Measurements from ENCODE around the gene MYLK4.

The MYLK4 gene

DNA sequence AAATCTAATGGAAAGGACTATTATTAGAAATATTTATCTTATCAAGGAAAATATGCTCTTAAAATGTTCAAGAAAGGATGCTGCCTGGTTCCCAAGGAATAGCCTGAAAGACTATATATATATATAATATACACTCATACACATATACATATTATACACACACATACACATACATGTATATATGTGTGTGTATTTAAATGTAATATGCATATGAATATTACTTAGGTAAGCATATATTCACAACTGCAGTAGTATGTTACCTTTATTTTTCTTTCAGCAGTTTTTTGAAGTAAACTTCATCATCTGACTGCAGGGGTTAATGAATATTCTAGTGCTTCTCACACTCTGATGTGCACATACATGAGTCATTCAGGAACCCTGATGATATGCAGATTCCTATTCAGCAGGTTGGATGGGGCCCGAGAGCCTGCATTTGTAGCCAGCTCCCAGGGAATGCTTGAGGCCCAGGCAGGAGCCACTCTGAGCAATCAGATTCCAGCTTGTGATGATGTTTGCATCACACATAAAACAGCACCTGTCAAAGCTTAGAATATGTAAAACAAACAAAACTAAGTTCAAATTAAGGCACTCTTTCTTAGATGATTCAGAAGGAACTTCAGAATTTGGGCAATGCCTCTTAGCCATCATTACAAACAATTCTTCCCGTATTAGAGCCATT lies 16.1 kb downstream of the MYLK4 start:
- no peak for TF ChIP-seq POLR2AphosphoS5 (IDR thresholded peaks at IDR 0.05; ENCODE audit: low read depth, low read length)
- TF ChIP-seq, protein P1, sequence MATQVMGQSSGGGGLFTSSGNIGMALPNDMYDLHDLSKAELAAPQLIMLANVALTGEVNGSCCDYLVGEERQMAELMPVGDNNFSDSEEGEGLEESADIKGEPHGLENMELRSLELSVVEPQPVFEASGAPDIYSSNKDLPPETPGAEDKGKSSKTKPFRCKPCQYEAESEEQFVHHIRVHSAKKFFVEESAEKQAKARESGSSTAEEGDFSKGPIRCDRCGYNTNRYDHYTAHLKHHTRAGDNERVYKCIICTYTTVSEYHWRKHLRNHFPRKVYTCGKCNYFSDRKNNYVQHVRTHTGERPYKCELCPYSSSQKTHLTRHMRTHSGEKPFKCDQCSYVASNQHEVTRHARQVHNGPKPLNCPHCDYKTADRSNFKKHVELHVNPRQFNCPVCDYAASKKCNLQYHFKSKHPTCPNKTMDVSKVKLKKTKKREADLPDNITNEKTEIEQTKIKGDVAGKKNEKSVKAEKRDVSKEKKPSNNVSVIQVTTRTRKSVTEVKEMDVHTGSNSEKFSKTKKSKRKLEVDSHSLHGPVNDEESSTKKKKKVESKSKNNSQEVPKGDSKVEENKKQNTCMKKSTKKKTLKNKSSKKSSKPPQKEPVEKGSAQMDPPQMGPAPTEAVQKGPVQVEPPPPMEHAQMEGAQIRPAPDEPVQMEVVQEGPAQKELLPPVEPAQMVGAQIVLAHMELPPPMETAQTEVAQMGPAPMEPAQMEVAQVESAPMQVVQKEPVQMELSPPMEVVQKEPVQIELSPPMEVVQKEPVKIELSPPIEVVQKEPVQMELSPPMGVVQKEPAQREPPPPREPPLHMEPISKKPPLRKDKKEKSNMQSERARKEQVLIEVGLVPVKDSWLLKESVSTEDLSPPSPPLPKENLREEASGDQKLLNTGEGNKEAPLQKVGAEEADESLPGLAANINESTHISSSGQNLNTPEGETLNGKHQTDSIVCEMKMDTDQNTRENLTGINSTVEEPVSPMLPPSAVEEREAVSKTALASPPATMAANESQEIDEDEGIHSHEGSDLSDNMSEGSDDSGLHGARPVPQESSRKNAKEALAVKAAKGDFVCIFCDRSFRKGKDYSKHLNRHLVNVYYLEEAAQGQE (IDR thresholded peaks at IDR 0.05; ENCODE audit: insufficient read depth in 1 of 2, low read depth in 2 of 2, low read length in 2 of 2): no peak
- no peak for TF ChIP-seq FOXP2 (optimal IDR thresholded peaks at IDR 0.05; ENCODE audit: borderline replicate concordance, extremely low read depth, extremely low read length, insufficient read depth)
- no peak for TF ChIP-seq SIN3A (IDR thresholded peaks at IDR 0.05; ENCODE audit: borderline replicate concordance, insufficient read depth, low read length)
- no peak for TF ChIP-seq TAF1 (IDR thresholded peaks at IDR 0.05; ENCODE audit: borderline replicate concordance, insufficient read depth, low read length)

DNA sequence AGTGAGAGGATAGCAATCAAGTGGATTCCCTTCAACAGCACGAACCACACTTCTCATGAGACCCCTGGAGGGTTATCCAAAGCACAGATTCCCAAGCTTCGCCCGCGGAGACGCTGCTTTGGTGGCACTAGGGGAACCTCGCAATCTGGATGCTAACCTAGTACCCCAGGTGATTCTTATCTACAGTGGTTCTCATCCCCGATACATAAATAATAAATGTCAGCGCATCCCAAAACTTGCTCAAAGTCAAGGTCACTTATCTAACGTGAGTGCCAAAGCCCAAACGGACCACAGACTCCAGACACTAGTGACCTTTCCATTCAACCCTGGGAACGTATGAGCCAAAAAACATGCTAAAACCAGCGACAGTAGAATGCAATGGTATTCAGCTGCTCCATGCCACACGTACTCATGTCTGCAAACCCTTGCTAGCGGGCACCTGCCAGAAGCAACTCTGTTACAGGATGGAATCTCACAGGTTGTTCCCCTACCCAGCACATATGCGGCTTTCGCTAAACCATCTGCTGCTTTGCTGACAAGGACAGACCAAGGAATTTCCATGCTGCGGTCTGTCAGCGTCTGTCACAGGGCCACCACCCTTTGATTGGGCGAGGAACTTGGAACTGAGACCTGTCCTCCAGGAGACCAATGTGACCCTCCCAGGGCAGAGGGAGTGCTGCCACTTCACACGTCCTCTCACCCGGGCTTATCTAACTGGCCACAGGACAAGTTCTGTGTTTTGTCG lies 16.8 kb downstream of the MYLK4 start:
- no peak for TF ChIP-seq TAF1 (IDR thresholded peaks at IDR 0.05; ENCODE audit: borderline replicate concordance, insufficient read depth, low read length)

DNA sequence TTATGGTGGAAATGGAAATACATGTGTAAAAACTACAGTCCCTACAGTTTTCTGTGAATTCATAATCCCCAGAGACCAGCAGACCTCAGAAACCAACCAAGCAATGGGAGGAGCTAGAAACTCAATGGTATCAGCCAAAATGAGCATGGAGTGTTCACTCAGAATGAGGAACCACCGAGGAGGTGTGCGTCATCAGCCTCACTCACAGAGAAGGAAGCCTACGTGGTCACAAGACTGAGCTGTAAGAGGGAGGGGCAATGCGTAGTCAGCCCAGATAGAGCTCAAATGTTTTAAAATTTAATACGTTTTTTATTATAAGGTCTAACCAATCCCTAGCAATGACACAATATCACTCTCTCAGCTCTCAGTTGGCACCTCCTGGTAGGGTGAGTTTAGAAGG lies 17.4 kb downstream of the MYLK4 start:
- TF ChIP-seq SIN3A (IDR thresholded peaks at IDR 0.05; ENCODE audit: borderline replicate concordance, insufficient read depth, low read length) (no peak), POLR2AphosphoS5 (IDR thresholded peaks at IDR 0.05; ENCODE audit: low read depth, low read length) (no peak), TAF1 (IDR thresholded peaks at IDR 0.05; ENCODE audit: borderline replicate concordance, insufficient read depth, low read length) (no peak), FOXP2 (optimal IDR thresholded peaks at IDR 0.05; ENCODE audit: borderline replicate concordance, extremely low read depth, extremely low read length, insufficient read depth) (no peak)
- TF ChIP-seq, protein P1 (IDR thresholded peaks at IDR 0.05; ENCODE audit: insufficient read depth in 1 of 2, low read depth in 2 of 2, low read length in 2 of 2): no peak

DNA sequence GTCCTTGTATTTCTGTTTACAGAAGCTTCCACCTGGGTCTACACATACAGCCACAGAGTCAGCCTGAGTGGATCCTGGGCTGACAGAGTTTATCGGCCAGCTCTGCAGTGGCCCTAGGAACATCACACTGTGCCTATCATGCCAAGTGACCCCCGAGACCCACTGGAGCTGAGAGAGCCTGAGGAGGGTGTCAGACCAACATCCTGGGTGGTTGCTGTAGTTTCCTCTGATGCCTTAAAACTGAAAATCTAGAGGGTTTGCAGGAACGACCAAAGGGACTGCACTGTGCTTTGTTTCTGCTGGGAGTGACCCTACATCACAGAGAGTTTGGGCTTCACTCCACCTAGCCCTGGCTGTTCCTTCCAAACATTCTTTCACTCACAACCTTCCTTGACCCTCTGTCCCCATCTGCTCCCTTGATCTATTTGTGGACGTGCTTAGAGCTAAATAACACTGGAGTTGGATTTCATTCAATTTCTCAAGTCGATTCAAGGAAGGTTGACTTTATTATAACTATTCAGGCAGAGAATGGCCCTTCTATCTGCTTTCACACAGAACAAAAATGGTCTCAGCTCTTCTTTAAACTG lies 18.1 kb downstream of the MYLK4 start:
- no peak for TF ChIP-seq SIN3A (IDR thresholded peaks at IDR 0.05; ENCODE audit: borderline replicate concordance, insufficient read depth, low read length)
- no peak for TF ChIP-seq FOXP2 (optimal IDR thresholded peaks at IDR 0.05; ENCODE audit: borderline replicate concordance, extremely low read depth, extremely low read length, insufficient read depth)
- TF ChIP-seq, protein P1 (IDR thresholded peaks at IDR 0.05; ENCODE audit: insufficient read depth in 1 of 2, low read depth in 2 of 2, low read length in 2 of 2): no peak
- no peak for TF ChIP-seq TAF1 (IDR thresholded peaks at IDR 0.05; ENCODE audit: borderline replicate concordance, insufficient read depth, low read length)
- no peak for TF ChIP-seq POLR2AphosphoS5 (IDR thresholded peaks at IDR 0.05; ENCODE audit: low read depth, low read length)

DNA sequence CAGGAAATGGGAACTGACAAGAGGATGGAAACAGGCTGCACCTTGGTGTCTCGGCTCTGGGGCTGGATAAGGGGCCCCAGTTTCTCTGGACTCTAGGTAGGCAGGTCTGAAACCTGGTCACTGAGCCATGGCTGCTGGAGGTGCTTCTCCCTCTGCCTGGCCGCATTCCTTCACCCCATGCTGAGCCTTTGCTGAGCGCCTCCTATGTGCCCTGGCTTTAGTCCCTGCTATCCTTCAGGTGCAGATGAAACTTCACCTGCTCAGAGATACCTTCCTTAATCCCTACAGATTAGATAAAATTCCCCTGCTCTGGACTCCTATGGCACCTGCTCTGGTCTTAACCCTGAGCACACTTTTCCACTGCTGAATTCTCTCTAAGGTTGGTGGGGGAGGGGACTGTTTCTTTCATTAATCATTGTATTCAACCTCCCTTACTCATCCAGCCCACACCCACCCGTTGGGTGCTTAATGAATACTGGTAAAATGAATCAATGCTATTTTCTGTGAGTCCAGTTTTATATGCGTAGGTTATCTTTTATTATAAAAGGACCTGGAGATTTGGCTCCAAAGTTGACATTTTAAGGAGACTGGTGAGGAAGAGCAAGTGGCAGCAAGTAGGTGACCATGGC lies 19.3 kb downstream of the MYLK4 start:
- TF ChIP-seq SIN3A (IDR thresholded peaks at IDR 0.05; ENCODE audit: borderline replicate concordance, insufficient read depth, low read length) (no peak), TAF1 (IDR thresholded peaks at IDR 0.05; ENCODE audit: borderline replicate concordance, insufficient read depth, low read length) (no peak), POLR2AphosphoS5 (IDR thresholded peaks at IDR 0.05; ENCODE audit: low read depth, low read length) (no peak), FOXP2 (optimal IDR thresholded peaks at IDR 0.05; ENCODE audit: borderline replicate concordance, extremely low read depth, extremely low read length, insufficient read depth) (no peak)
- TF ChIP-seq, protein P1 (IDR thresholded peaks at IDR 0.05; ENCODE audit: insufficient read depth in 1 of 2, low read depth in 2 of 2, low read length in 2 of 2): no peak

All from PFSK-1 (cell line).